K562 (cell line): ENCODE measurements around the gene TMEM203. TPM values are rescaled to one million over a fixed set of nuclear protein-coding genes. Genes with fewer than 3 reads are reported as not detected.

Experiments
- BHLHE40 ChIP-seq: IDR thresholded peaks from 2 replicates; pipeline ENCODE4 v1.6.1; 2011; ENCODE audit warnings: low read length, improper control_type of control experiment
- ELF4 ChIP-seq: fragments of 450-650 bp; formaldehyde crosslinking; IDR thresholded peaks from 2 replicates; pipeline ENCODE4 v1.4.0; 2022; ENCODE audit warnings: missing genetic modification characterization
- IRF2 ChIP-seq: sonication (generic); formaldehyde crosslinking; IDR thresholded peaks from 2 replicates; pipeline ENCODE4 v1.8.1; 2022; ENCODE audit warnings: mild to moderate bottlenecking, missing genetic modification reagents
- KAT8 ChIP-seq: fragments of 450-650 bp; IDR thresholded peaks from 2 replicates; pipeline ENCODE4 v1.6.1; 2016; ENCODE audit warnings: low read depth, mild to moderate bottlenecking
- POLR2A ChIP-seq: fragments of 450-650 bp; conservative IDR thresholded peaks from 2 replicates; pipeline ENCODE4 v1.6.1; 2016
- STAG1 ChIP-seq: sonication (generic); formaldehyde crosslinking; IDR thresholded peaks from 2 replicates; pipeline ENCODE4 v1.5.0; 2020; ENCODE audit warnings: missing genetic modification reagents, borderline replicate concordance
- TARDBP ChIP-seq: fragments of 450-650 bp; IDR thresholded peaks from 2 replicates; pipeline ENCODE4 v1.6.1; 2016
- TOE1 ChIP-seq, 2 experiments: fragments of 450-650 bp in 1 of 2; sonication (generic) in 1 of 2; formaldehyde crosslinking in 1 of 2; IDR thresholded peaks; 2 replicates each; pipeline versions ENCODE4 v1.7.1 to v1.8.0; 2016 to 2022; ENCODE audit warnings: borderline replicate concordance in 2 of 2, mild to moderate bottlenecking in 2 of 2, antibody characterized with exemption in 1 of 2, inconsistent platforms in 1 of 2, low read depth in 1 of 2, missing genetic modification reagents in 1 of 2, moderate library complexity in 1 of 2
- ZBTB1 ChIP-seq: sonication (generic); formaldehyde crosslinking; IDR thresholded peaks from 2 replicates; pipeline ENCODE4 v1.8.1; 2023; ENCODE audit warnings: missing genetic modification reagents, low read depth, mild to moderate bottlenecking, borderline replicate concordance
- ZNF24 ChIP-seq: fragments of 450-650 bp; IDR thresholded peaks from 2 replicates; pipeline ENCODE4 v1.6.1; 2016
- ZNF436 ChIP-seq: fragments of 250-450, 450-650 bp; sonication (Bioruptor Pico); formaldehyde crosslinking; IDR thresholded peaks from 2 replicates; pipeline ENCODE4 v1.7.0; 2020; ENCODE audit warnings: mild to moderate bottlenecking
- polyA plus RNA-seq, 8 experiments: library from polyadenylated mRNA; depleted of rRNA in 4 of 8; stranded (reverse) in 5 of 8; unstranded in 3 of 8; fragments of >200 nt; fragmentation: Nextera tagmentation in 2 of 8; fragmentation: Illumina TruSeq in 1 of 8; extraction: Ambion mirVana in 2 of 8; extraction: Trizol in 1 of 8; gene quantifications; 2 replicates each; pipeline versions ENCODE4 v1.2.1 to v1.2.3, GENCODE V29; 2011 to 2014; ENCODE audit warnings: inconsistent platforms in 1 of 8, missing spikeins in 1 of 8
- total RNA-seq, 7 experiments: library from RNA; depleted of rRNA in 6 of 7; stranded (reverse); fragments of >200 nt in 6 of 7; fragmentation: Illumina TruSeq in 2 of 7; extraction: Trizol in 2 of 7; gene quantifications; 2 replicates each; pipeline versions ENCODE4 v1.2.1 to v1.2.3, GENCODE V29; 2011 to 2021; ENCODE audit warnings: low replicate concordance in 1 of 7
- TF ChIP-seq, protein P1 (sequence below): fragments of 450-650 bp; IDR thresholded peaks from 2 replicates; pipeline ENCODE4 v1.6.1; 2018; ENCODE audit not compliant: partially characterized antibody
- TF ChIP-seq, protein P2 (sequence below), 2 experiments: fragments of 450-650 bp; formaldehyde crosslinking in 1 of 2; IDR thresholded peaks; 2 replicates each; pipeline versions ENCODE4 v1.4.0 to v1.6.1; 2014 to 2020; ENCODE audit warnings: mild to moderate bottlenecking in 2 of 2, borderline replicate concordance in 1 of 2, low read depth in 1 of 2
- TF ChIP-seq, protein P3 (sequence below): sonication (generic); formaldehyde crosslinking; IDR thresholded peaks from 2 replicates; pipeline ENCODE4 v1.8.0; 2022; ENCODE audit warnings: missing genetic modification reagents, mild to moderate bottlenecking, moderate library complexity, borderline replicate concordance

TMEM203 gene
- total and polyA plus RNA-seq, 9 of the 15 experiments (the other 6 are each of a cell fraction or from before 2014, with no cell fraction given): 8.8 to 59.5 (median 37.6) TPM

GRCh38 chr9:137217276-137218211 is 12.1 kb upstream of the TMEM203 start (continued):
- TF ChIP-seq TOE1 (IDR thresholded peaks at IDR 0.05; ENCODE audit: borderline replicate concordance): no peak
- TF ChIP-seq TOE1 (CRISPR knock-in tag; IDR thresholded peaks at IDR 0.05; ENCODE audit: borderline replicate concordance, low read depth): no peak
- no peak for TF ChIP-seq STAG1 (CRISPR knock-in tag)
- TF ChIP-seq BHLHE40: peak; percentile 83
- no peak for TF ChIP-seq ELF4 (CRISPR knock-in tag)
- no peak for TF ChIP-seq IRF2 (CRISPR knock-in tag)
- TF ChIP-seq ZNF24: no peak
- no peak for TF ChIP-seq ZNF436
- TF ChIP-seq KAT8: no peak
- TF ChIP-seq, protein P1, sequence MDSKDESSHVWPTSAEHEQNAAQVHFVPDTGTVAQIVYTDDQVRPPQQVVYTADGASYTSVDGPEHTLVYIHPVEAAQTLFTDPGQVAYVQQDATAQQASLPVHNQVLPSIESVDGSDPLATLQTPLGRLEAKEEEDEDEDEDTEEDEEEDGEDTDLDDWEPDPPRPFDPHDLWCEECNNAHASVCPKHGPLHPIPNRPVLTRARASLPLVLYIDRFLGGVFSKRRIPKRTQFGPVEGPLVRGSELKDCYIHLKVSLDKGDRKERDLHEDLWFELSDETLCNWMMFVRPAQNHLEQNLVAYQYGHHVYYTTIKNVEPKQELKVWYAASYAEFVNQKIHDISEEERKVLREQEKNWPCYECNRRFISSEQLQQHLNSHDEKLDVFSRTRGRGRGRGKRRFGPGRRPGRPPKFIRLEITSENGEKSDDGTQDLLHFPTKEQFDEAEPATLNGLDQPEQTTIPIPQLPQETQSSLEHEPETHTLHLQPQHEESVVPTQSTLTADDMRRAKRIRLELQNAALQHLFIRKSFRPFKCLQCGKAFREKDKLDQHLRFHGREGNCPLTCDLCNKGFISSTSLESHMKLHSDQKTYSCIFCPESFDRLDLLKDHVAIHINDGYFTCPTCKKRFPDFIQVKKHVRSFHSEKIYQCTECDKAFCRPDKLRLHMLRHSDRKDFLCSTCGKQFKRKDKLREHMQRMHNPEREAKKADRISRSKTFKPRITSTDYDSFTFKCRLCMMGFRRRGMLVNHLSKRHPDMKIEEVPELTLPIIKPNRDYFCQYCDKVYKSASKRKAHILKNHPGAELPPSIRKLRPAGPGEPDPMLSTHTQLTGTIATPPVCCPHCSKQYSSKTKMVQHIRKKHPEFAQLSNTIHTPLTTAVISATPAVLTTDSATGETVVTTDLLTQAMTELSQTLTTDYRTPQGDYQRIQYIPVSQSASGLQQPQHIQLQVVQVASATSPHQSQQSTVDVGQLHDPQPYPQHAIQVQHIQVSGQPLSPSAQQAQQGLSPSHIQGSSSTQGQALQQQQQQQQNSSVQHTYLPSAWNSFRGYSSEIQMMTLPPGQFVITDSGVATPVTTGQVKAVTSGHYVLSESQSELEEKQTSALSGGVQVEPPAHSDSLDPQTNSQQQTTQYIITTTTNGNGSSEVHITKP: no peak
- no peak for TF ChIP-seq ZBTB1 (CRISPR knock-in tag)
- TF ChIP-seq, protein P2, sequence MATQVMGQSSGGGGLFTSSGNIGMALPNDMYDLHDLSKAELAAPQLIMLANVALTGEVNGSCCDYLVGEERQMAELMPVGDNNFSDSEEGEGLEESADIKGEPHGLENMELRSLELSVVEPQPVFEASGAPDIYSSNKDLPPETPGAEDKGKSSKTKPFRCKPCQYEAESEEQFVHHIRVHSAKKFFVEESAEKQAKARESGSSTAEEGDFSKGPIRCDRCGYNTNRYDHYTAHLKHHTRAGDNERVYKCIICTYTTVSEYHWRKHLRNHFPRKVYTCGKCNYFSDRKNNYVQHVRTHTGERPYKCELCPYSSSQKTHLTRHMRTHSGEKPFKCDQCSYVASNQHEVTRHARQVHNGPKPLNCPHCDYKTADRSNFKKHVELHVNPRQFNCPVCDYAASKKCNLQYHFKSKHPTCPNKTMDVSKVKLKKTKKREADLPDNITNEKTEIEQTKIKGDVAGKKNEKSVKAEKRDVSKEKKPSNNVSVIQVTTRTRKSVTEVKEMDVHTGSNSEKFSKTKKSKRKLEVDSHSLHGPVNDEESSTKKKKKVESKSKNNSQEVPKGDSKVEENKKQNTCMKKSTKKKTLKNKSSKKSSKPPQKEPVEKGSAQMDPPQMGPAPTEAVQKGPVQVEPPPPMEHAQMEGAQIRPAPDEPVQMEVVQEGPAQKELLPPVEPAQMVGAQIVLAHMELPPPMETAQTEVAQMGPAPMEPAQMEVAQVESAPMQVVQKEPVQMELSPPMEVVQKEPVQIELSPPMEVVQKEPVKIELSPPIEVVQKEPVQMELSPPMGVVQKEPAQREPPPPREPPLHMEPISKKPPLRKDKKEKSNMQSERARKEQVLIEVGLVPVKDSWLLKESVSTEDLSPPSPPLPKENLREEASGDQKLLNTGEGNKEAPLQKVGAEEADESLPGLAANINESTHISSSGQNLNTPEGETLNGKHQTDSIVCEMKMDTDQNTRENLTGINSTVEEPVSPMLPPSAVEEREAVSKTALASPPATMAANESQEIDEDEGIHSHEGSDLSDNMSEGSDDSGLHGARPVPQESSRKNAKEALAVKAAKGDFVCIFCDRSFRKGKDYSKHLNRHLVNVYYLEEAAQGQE (IDR thresholded peaks at IDR 0.05; ENCODE audit: borderline replicate concordance): no peak
- TF ChIP-seq, protein P2 (CRISPR knock-in tag; IDR thresholded peaks at IDR 0.05; ENCODE audit: low read depth): no peak
- TF ChIP-seq TARDBP: no peak
- TF ChIP-seq, protein P3, sequence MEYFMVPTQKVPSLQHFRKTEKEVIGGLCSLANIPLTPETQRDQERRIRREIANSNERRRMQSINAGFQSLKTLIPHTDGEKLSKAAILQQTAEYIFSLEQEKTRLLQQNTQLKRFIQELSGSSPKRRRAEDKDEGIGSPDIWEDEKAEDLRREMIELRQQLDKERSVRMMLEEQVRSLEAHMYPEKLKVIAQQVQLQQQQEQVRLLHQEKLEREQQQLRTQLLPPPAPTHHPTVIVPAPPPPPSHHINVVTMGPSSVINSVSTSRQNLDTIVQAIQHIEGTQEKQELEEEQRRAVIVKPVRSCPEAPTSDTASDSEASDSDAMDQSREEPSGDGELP (CRISPR knock-in tag): peak; percentile 63
- TF ChIP-seq POLR2A: peak; percentile 70
